IPS-18c (cell line): ENCODE measurements around the gene VDAC2.
"Not testable (repeated sequence)": the region's sequence is repeated elsewhere in the genome, so short reads cannot be mapped to it uniquely, and the experiment has no call there.

Experiments used
- H3K4me3 ChIP-seq: 2 replicates; pipeline ENCODE4 v1.7.0; 2013; ENCODE audit warnings: low read depth, mild to moderate bottlenecking, low read length, moderate library complexity; ENCODE audit not compliant: insufficient read depth
- H3K9me3 ChIP-seq: one replicate; pipeline ENCODE4 v1.6.1; 2013; ENCODE audit warnings: mild to moderate bottlenecking, low read length, moderate library complexity; ENCODE audit not compliant: control insufficient read depth, insufficient read depth

VDAC2 gene

GRCh38 chr10:75211007-75211691, 553 bp downstream of the VDAC2 start:
- Histone ChIP-seq H3K4me3 (peak overlapping the region; percentile 97), H3K9me3 (no peaks in the 10 kb centered on the region)

DNA sequence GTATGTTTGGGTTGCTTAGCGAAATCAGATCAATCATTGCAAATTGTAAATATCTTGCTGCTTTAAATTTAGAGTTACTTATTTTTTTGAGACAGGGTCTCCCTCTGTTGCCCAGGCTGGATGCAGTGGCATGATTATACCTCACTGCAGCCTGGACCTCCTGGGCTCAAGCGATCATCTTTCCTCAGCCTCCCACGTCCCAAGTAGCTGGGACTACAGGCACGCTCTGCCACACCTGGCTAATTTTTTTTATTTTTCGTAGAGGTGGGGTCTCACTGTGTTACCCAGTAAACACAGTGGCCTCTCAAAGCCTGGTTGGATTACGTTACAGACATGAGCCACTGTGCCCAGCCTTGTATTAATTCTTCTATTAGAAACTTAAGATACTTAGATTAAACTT, 1.7 kb downstream of the VDAC2 start:
- Histone ChIP-seq H3K9me3 (no peaks in the 10 kb centered on the region), H3K4me3 (peak overlapping the region; percentile 97; the same call in 1 of the 2 replicates)

GRCh38 chr10:75220274-75220673, 9.7 kb downstream of the VDAC2 start:
- H3K9me3 ChIP-seq = no peaks in the 10 kb centered on the region
- no peak overlapping the region for H3K4me3 ChIP-seq

GRCh38 chr10:75221492-75221891, 10.9 kb downstream of the VDAC2 start:
- H3K9me3 ChIP-seq, H3K4me3 ChIP-seq: not testable (repeated sequence)

- H3K4me3 ChIP-seq = no peak overlapping the region
Measured at GRCh38 chr10:75223507-75223906, 12.9 kb downstream of the VDAC2 start.

DNA sequence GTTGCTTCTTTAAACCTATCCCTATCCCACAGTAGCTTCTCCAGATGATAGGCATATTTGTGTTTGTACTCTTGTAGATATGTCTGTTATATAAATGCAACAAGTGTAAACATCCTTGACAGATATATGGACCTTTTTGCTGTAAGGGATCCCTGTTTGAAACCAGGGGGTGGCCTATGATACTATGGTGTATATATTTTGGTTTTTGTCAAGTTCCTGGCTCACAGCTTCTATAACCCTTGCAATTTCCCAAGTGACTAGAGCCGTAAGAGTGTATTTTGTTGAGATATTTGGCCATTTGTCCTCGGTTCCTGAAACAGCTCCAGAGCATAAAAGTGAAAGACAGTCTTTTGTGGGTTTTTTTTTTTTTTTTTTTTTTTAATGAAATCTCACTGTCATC, 15.5 kb downstream of the VDAC2 start:
- Histone ChIP-seq H3K4me3 (no peak overlapping the region; the same call in 1 of the 2 replicates), H3K9me3 (no peaks in the 10 kb centered on the region)

More at GRCh38 chr10:75223507-75223906, 12.9 kb downstream of the VDAC2 start:
- H3K9me3 ChIP-seq = no peaks in the 10 kb centered on the region

- H3K4me3 ChIP-seq = no peak overlapping the region
- no peaks in the 10 kb centered on the region for H3K9me3 ChIP-seq
Measured at GRCh38 chr10:75226656-75227055, 16.1 kb downstream of the VDAC2 start.

DNA sequence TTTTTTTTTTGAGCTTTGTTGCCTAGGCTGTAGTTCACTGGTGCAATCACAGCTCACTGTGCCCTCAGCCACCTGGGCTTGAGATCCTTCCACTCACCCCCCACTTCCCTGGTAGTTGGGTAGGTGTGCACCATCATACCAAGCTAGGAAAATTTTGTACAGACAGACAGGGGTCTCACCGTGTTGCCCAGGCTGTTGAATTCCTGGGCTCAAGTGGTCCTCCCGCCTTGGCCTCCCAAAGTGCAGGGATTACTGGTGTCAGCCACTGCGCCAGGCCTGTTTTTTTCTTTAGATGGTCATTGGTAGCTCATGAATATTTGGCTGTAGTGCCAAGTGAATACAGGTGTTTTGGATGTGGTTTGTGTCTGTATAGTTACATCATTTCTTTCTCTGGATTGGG, 17.7 kb downstream of the VDAC2 start:
- H3K4me3 ChIP-seq = no peak overlapping the region
- H3K9me3 ChIP-seq = no peaks in the 10 kb centered on the region

GRCh38 chr10:75228834-75229233, 18.2 kb downstream of the VDAC2 start:
- no peaks in the 10 kb centered on the region for H3K9me3 ChIP-seq

GRCh38 chr10:75229971-75230370, 19.4 kb downstream of the VDAC2 start:
- no peak overlapping the region for H3K4me3 ChIP-seq
- no peaks in the 10 kb centered on the region for H3K9me3 ChIP-seq

More at GRCh38 chr10:75228834-75229233, 18.2 kb downstream of the VDAC2 start:
- no peak overlapping the region for H3K4me3 ChIP-seq

DNA sequence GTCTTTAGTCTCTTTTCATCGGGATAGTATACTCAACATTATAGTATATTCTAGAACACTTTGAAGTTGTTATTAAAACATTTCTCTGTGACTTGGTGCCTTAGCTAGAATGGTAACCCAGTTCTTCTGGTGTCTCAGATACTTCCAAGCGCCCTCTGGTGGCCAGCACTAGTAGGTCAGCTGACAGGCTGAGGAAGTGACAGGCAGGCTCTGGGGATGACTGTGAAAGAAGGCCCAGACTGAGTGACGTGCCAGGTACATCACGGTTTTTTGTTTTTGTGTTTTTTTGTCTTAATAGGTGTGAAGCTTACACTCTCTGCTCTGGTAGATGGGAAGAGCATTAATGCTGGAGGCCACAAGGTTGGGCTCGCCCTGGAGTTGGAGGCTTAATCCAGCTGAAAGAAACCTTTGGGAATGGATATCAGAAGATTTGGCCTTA, 20.0 kb downstream of the VDAC2 start:
- Histone ChIP-seq H3K4me3 (no peak overlapping the region), H3K9me3 (no peaks in the 10 kb centered on the region)

DNA sequence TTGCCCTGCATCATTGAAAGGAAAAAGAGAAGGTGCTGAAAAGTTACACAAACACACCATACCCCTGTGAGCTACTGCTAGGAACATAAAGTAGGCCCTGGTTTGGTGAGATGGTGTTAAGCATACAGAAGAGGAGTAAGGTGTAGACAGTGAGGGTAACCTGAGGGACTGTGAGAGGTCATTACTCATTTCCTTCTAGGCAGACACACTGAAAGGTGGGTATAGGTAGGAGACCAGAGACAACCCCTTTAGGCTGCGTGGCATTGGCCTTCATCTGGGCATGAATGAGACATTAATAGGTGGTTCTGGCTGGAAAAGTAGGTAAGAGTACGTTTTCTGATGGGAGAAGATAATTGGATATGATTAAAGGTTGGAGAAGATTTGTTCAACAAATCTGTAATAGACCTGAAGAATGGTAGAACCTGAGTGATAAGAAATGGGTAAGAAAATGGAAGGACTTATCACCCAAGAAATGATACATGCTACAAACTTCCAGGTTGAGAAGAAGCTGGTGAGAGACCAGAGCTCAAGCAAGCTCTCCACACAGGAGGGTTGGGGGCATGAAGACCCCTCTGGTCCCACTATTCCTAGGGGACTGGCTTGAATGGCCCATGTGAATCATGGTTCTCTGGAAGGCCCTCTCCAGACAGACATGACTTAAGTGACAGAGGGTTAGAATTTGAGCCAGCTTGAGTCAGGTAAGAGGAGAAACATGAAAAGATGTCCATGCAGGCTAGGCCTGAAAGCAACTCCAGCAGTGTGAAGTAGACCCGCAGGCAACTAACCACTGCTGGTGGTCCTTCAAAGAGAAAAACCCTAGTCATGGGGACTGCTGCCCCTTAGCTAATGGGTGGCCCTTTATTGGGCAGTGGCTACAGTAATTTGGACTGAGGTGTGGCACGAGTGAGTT, 21.3 kb downstream of the VDAC2 start:
- Histone ChIP-seq H3K9me3 (no peaks in the 10 kb centered on the region), H3K4me3 (no peak overlapping the region)

DNA sequence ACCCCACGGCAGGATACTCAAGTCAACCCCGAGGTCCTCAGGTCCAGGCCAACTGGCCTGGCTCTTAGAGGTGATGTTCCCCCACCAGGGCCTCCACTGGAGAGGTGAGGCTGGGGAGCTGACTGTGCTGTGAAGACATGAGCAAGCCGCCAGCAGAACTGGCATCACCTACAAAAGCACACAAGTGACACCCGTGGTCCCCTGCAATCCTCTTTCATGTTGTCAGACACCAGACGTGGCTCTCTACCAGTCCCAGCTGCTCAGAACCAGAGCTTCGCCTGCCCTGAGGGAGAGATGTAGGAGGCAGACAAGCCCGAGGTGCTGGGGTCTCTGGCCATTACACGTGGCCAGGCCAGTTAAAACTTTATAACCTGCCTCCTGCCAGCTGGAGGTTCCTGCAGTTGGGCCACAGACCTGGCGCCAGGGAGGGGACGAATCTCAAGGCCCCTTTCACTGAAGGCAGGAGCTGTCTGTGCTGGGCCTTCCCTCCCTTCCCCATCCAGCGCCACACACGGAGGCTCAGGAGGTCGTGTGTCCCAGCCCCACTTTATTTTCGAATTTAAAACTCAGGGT, 22.9 kb downstream of the VDAC2 start:
- H3K4me3 ChIP-seq = peak overlapping the region; percentile 41
- no peaks in the 10 kb centered on the region for H3K9me3 ChIP-seq

GRCh38 chr10:75234017-75234682, 23.6 kb downstream of the VDAC2 start:
- H3K9me3 ChIP-seq = no peaks in the 10 kb centered on the region
- H3K4me3 ChIP-seq = peak overlapping the region; percentile 76

DNA sequence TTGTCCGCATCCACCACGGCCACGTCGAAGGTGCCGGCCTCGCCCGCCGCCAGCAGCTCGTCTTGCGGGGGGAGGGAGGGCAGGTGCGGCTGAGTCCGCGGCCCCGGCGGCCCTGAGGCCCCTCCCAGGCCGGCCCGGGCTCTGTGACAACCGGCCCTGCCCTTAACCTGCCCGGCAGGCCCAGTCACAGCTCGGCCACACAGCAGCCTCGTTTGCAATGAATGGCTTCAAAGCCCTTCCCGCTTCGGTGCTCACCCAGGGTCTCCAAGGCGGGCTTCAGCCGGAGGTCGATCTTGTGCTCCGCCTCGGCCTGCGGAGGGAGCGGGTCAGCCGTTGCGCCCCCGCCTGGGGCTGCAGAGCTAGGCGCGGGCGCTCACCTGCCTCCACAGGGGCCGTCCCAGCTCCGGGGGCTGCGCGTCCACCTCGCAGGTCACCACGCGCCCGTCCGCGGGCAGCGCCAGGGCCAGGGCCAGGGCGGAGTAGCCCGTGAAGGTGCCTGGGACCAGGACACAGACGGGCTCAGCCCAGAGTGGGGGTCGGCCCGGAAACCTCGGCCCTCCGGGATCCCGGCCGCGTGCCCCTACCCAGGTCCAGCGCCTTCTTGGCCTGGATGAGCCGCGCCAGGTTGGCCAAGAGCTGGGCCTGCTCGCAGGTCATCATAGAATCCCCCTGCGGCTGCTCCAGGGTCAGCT, 24.2 kb downstream of the VDAC2 start:
- Histone ChIP-seq H3K4me3 (peak overlapping the region; percentile 76), H3K9me3 (no peaks in the 10 kb centered on the region)

- Histone ChIP-seq H3K9me3 (no peaks in the 10 kb centered on the region), H3K4me3 (peak within 1 kb of the TSS; percentile 76)
Measured at GRCh38 chr10:75235375-75236177, 25.0 kb downstream of the VDAC2 start, which contains the start of gene COMTD1. TSS of gene COMTD1 (minus strand) at chr10:75235957. CDS start at chr10:75235928, 29 bp downstream.
